ENCODE data around the gene PAN2. TPM values are rescaled to one million over a fixed set of nuclear protein-coding genes. Genes with fewer than 3 reads are reported as not detected.

Gene PAN2
- total RNA-seq, 6 experiments from 2014 or later, result 9.0 to 16.7 (median 14.6) TPM

DNA sequence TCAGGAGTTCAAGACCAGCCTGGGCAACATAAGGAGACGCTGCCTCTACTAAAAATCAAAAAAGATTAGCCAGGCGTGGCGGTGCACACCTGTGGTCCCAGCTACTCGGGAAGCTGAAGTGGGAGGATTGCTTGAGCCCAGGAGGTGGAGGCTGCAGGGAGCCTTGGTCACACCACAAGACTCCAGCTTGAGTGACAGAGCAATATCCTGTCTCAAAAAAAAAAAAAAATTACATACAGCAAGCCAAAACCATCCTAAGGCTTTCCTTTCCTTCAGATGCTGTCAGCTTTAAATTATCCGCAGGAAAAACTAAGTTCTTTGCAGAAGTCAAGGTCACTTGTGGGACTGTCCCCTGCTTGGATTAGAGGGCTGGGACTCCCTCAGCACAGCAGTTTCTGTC lies 35.0 kb downstream of the PAN2 start:
- DNase-seq, result no peak
- Mint-ChIP-seq H3K9me3 (no peaks in the 10 kb centered on the region), H3K27ac (peak overlapping the region; percentile 89; the same call in 1 of the 2 replicates), H3K4me1 (ENCODE audit: low read depth) (peaks cover 49% of the 10 kb centered on the region), H3K4me3 (peak overlapping the region; percentile 98), H3K27me3 (ENCODE audit: insufficient read depth) (no peaks in the 10 kb centered on the region; the same call in none of the 2 replicates), H3K36me3 (ENCODE audit: low read depth) (peaks cover 13% of the 10 kb centered on the region; the same call in 1 of the 2 replicates)
- TF ChIP-seq, protein P1, sequence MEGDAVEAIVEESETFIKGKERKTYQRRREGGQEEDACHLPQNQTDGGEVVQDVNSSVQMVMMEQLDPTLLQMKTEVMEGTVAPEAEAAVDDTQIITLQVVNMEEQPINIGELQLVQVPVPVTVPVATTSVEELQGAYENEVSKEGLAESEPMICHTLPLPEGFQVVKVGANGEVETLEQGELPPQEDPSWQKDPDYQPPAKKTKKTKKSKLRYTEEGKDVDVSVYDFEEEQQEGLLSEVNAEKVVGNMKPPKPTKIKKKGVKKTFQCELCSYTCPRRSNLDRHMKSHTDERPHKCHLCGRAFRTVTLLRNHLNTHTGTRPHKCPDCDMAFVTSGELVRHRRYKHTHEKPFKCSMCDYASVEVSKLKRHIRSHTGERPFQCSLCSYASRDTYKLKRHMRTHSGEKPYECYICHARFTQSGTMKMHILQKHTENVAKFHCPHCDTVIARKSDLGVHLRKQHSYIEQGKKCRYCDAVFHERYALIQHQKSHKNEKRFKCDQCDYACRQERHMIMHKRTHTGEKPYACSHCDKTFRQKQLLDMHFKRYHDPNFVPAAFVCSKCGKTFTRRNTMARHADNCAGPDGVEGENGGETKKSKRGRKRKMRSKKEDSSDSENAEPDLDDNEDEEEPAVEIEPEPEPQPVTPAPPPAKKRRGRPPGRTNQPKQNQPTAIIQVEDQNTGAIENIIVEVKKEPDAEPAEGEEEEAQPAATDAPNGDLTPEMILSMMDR (IDR thresholded peaks at IDR 0.05), result no peak

DNA sequence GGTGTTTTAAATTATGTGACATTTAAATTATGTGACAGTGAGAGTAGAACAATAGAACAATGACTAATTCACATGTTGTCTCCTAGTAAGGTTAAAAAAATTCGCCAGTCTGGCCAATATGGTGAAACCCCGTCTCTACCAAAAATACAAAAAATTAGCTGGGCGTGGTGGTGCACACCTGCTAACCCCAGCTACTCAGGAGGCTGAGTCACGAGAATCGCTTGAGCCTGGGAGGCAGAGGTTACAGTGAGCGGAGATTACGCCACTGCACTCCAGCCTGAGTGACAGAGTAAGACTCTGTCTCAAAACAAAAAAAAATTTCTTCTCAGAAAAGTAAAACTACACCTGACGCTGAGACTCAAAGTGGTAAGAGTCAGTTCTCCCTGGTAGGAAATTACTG lies 36.4 kb downstream of the PAN2 start:
- 0 out of 2 replicates have a peak overlapping the region, but pooled peaks have one; percentile 41 for H3K4me3 Mint-ChIP-seq
- no peak for DNase-seq
- peaks cover 18% of the 10 kb centered on the region for H3K36me3 Mint-ChIP-seq (ENCODE audit: low read depth)
- TF ChIP-seq, protein P1 (IDR thresholded peaks at IDR 0.05), result no peak
- no peaks in the 10 kb centered on the region for H3K9me3 Mint-ChIP-seq
- H3K27me3 Mint-ChIP-seq (ENCODE audit: insufficient read depth), result no peaks in the 10 kb centered on the region; the same call in none of the 2 replicates
- no peak overlapping the region; the same call in 1 of the 2 replicates for H3K27ac Mint-ChIP-seq
- H3K4me1 Mint-ChIP-seq (ENCODE audit: low read depth), result peaks cover 48% of the 10 kb centered on the region

DNA sequence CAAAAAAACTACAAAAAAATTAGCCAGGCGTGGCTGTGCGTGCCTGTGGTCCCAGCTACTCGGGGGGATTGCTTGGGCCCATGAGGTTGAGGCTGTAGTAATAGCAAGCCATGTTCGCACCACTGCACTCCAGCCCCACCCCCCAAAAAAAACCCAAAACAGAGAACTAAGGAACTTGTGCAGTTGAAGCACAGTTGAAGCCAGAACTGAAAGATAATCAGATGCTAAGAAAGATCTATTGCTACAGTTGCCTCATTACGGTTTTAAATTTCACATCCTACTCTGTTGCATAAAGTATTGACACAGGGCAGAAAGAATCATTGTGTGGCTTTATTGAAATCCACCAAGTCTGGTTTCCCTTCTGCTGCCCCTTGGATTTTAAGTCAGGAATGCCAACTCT lies 37.5 kb downstream of the PAN2 start:
- Mint-ChIP-seq H3K4me1 (ENCODE audit: low read depth) (peaks cover 41% of the 10 kb centered on the region), H3K4me3 (no peak overlapping the region), H3K27ac (no peak overlapping the region; the same call in 1 of the 2 replicates), H3K27me3 (ENCODE audit: insufficient read depth) (no peaks in the 10 kb centered on the region; the same call in 1 of the 2 replicates), H3K36me3 (ENCODE audit: low read depth) (peaks cover 18% of the 10 kb centered on the region), H3K9me3 (no peaks in the 10 kb centered on the region)
- no peak for DNase-seq
- TF ChIP-seq, protein P1 (IDR thresholded peaks at IDR 0.05), result no peak

DNA sequence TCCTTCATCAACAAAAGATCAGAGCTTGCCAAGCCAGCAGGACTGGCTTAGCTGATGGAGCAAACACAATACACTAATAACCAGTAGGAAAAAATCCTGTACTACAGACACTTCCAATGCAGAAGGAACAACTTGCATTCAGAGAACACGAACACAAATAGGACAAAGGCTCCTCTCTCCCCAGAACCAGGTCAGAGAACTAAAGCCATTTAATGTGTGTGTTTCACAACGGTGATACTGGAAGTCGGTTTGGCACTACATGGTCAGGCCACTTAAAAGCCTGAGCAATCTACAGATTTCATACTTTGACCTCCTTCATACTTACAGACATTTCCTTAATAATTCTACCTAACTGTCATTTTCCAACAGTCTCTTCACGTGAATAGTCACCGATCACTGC lies 40.0 kb downstream of the PAN2 start:
- Mint-ChIP-seq H3K4me3 (no peak overlapping the region), H3K9me3 (no peaks in the 10 kb centered on the region), H3K4me1 (ENCODE audit: low read depth) (peaks cover 28% of the 10 kb centered on the region), H3K27me3 (ENCODE audit: insufficient read depth) (no peaks in the 10 kb centered on the region), H3K36me3 (ENCODE audit: low read depth) (peaks cover 18% of the 10 kb centered on the region), H3K27ac (no peak overlapping the region)
- no peak for DNase-seq
- TF ChIP-seq, protein P1 (IDR thresholded peaks at IDR 0.05), result no peak

DNA sequence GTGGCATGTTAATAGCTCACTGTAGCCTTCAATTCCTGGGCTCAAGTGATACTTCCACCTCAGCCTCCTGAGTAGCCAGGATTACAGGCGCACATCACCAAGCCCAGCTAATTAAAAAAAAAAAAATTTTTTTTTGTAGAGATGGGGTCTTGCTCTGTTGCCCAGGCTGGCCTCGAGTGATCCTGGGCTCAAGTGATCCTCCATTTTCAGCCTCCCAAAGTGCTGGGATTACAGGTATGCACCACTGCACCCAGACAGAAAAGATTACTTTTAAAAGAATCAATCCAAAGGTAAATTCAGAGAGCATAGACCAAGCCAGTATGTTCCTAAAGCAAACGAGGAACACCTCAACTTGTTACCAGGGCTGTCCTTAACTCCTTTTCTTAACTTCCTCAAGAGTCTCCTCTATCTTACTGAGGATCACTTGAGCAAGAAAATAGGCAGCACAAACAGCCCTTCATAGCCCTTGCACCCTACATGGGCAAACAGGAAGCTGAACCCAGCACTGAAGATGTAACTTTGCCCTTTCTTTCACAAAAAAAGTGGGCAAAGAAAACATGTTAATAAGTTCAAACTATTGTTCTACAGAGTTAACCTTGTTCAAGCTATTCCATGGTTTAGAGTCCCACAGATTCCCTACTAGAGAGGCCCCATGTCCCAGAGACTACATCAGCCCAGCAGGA lies 45.0 kb downstream of the PAN2 start:
- H3K4me3 Mint-ChIP-seq, result no peak overlapping the region
- peaks cover 14% of the 10 kb centered on the region for H3K36me3 Mint-ChIP-seq (ENCODE audit: low read depth)
- peaks cover 5% of the 10 kb centered on the region; the same call in 1 of the 2 replicates for H3K4me1 Mint-ChIP-seq (ENCODE audit: low read depth)
- TF ChIP-seq, protein P1 (IDR thresholded peaks at IDR 0.05), result no peak
- H3K9me3 Mint-ChIP-seq, result no peaks in the 10 kb centered on the region
- H3K27ac Mint-ChIP-seq, result no peak overlapping the region; the same call in 1 of the 2 replicates
- DNase-seq, result no peak
- no peaks in the 10 kb centered on the region for H3K27me3 Mint-ChIP-seq (ENCODE audit: insufficient read depth)

Data from HFFc6 (cell line).